GM21529 (cell line): ENCODE measurements around the gene TMEM109.
A peak's percentile ranks its signal among the peaks of the same experiment; 100 is the strongest.

Source experiments
- ATAC-seq: cut with Tn5 transposase; IDR thresholded peaks from one replicate; pipeline ENCODE4 v1.9.1; 2021; ENCODE audit not compliant: unreplicated experiment

Gene TMEM109, protein sequence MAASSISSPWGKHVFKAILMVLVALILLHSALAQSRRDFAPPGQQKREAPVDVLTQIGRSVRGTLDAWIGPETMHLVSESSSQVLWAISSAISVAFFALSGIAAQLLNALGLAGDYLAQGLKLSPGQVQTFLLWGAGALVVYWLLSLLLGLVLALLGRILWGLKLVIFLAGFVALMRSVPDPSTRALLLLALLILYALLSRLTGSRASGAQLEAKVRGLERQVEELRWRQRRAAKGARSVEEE

DNA sequence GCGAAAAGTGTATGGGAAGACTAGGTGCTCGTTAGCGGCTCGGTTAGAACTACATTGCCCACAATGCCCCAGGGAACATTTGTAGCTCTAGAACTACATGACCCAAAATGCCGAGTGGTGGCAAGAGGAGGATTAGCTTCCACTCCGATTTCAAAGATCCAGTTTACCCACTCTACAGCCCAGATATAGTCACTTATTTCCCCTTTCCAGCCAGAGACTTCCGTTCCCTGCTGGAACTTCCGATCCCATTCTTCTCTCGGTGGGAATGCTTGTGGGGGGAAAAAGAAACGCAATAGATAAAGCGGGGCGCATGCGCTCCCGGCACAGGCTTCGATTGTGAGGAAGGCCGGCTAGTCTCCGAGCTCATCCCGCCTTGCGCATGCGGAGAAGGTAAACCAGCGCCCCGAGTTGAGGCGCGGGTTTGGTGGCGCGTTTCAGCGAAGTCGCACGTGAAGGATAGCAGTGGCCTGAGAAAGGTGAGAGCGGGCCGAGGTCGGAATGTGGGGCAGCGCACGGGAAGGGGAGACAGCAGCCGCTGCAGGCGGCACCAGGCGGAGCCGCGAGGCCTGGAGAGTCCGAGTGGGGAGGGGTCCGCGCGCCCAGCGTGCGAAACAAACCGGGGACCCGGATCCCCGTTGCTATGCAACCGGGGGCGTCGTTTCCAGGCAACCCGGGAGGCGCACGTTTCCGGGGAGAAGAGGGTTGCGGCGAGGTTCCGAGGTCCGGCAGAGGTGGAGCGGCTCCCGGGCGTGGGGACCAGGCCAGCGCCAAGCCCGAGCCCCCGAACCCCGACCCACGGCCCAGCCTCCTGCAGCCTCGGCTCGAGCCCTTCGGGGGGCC lies at the start of gene TMEM109:
Gene TMEM109, plus strand, starts transcription at position 366 of the 840 bp plus-strand sequence. CDS start 5,536 bp downstream, outside the sequence.
- peak; percentile 37 for ATAC-seq

DNA sequence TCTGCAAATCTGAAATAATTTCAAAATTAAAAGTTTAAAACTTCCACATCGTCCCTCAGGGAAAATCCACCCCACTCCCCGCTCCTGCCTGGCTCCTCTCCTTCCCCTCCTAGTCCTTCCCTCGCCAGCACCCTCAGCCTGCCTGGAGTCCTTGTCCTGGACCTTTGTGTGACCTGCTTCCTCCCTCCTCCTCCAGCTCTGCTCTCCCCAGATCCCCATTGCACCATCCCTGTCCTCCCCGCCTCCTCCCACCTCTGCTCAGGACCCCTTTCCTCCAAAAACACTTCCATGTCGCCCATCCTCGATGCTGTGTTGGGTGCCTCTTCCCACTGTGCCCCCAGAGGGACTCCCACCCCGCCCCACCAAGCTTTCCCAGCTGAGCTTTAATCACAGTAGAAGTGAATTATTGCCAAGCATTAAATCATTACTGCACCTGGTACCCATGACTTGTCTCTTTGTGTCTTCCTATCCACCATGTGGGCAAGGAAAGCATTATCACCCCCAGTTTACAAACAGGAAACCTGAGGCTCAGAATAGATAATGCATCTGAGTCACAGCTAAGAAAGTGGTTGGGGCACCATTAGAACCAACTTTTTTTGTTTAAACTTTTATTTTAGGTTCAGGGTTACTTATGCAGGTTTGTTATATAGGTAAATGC lies 49.0 kb upstream of the TMEM109 start:
- ATAC-seq, result no peak

DNA sequence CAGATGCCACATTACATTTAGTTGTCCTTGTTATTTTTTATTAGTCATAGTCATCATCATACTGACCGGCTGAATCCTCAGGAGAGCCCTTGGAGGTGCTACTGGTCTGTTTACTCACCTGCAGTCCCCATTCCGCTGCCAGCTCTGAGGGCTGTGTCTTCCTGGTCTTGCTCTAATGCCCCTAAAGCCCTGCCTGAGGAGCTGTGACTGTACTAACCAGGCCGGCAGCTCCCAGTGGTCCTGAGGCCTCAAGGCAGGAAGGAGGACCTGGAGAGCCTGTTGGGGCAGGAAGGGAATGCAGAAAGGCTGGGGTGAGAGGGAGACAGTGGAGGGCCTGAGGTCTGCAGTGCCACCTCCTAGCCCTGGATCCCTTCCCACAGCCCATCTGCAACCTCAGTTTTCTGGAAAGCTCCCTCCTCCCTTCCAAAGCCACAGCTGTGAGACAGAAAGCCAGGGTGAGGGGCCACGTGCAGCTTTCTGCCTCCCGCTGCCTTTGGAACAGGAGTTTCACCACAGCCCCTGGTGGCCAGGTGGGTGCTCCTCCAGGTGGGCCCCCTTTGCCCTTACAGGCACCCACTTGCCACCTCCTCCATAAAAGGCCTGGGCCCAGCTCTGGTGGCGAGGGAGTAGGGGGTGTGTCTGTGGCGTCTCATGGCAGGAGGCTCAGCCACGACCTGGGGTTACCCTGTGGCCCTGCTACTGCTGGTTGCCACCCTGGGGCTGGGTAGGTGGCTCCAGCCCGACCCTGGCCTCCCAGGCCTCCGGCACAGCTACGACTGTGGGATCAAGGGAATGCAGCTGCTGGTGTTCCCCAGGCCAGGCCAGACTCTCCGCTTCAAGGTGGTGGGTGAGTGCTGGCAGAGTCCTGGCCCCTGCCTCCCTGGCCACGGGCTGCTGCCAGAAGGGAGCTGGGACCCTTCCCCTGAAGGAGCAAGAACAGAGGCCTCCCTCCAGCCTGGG lies 46.8 kb upstream of the TMEM109 start, which contains the start of gene ZP1:
Gene ZP1, plus strand, starts transcription at position 632 of the 960 bp plus-strand sequence. Its CDS starts 20 bp downstream, at position 652.
- ATAC-seq, result no peak

DNA sequence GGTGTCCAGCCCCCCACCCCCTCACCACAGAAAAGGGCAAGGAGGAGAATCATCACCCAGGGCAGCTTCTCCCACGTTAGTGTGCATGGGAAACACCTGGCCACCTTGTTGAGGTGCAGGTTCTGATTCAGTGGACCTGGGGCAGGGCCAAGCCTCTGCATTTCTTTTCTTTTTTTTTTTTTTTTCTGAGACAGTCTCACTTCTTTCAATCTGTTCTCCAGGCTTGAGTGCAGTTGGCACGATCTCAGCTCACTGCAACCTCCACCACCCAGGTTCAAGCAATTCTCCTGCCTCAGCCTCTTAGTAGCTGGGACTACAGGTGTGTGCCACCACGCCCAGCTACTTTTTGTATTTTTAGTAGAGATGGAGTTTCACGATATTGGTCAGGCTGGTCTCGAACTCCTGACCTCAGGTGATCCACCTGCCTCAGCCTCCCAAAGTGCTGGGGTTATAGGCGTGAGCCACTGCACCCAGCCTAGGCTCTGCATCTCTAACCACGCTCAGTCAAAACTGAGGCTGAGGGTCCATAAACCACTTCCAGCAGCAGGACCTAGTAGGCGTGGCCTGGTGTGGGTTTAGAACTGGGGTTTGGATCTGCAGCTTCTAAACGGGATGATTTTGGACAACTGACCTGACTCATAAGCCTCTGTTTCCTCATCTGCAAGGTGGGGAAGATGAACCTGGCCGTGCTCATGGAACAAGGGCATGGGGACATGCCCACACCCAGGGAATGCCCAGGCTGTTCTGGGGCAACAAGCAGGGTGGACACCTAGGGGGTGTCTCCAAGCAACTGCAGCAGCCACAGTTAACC lies 45.9 kb upstream of the TMEM109 start:
- ATAC-seq, result no peak

DNA sequence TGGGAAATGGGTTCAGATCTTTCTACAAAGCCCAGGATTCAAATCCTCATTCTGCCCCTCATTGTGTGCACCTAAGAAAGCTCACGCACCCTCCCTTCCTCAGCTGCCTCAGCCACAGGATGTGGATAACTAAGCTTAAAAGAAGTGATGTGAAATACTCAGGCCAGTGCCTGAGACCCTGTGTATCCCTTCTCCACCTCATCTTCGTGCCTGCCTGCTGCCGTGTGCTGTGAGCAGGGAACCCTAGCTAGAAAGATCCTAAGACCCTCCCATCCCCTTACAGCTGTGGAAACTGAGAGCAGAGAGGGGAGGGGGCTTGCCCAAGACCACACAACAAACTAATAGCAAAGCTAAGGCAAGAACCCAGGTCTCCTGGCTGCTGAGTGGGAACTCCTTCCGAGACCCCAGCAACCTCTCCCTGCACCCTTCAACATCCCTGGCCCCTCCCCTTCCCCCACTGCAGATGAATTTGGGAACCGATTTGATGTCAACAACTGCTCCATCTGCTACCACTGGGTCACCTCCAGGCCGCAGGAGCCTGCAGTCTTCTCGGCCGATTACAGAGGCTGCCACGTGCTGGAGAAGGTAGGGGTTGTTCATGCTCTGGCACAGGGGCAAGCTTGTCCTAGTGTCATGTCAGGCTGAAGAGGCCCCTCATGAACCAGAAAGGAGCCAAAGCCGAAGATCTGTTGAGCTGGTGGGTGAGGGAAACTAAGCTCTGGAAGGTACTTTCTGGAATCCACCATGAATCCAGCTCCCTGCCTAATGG lies 45.1 kb upstream of the TMEM109 start:
- ATAC-seq, result no peak

DNA sequence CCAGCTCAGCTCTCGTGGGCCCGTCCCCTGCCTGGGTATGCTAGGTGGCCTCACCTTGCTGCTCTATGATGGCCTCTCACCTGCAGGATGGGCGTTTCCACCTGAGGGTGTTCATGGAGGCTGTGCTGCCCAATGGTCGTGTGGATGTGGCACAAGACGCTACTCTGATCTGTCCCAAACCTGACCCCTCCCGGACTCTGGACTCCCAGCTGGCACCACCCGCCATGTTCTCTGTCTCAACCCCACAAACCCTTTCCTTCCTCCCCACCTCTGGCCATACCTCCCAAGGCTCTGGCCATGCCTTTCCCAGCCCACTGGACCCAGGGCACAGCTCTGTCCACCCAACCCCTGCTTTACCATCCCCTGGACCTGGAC lies 44.5 kb upstream of the TMEM109 start:
- ATAC-seq, result no peak

DNA sequence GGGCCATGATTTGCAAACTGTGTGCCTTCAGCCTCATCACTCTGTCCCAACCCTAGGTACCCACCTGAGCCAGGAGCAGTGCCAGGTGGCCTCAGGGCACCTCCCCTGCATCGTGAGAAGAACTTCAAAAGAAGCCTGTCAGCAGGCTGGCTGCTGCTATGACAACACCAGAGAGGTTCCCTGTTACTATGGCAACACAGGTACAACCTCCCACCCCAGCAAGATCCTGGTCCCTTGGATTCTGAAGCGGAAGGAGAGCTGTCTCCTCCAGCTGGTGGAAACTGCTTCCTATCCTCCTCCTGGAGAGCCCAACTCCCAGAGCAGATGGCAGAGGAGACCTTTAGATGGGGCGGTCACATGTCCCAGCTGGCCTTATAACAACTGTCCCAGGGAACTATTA lies 43.7 kb upstream of the TMEM109 start:
- no peak for ATAC-seq

DNA sequence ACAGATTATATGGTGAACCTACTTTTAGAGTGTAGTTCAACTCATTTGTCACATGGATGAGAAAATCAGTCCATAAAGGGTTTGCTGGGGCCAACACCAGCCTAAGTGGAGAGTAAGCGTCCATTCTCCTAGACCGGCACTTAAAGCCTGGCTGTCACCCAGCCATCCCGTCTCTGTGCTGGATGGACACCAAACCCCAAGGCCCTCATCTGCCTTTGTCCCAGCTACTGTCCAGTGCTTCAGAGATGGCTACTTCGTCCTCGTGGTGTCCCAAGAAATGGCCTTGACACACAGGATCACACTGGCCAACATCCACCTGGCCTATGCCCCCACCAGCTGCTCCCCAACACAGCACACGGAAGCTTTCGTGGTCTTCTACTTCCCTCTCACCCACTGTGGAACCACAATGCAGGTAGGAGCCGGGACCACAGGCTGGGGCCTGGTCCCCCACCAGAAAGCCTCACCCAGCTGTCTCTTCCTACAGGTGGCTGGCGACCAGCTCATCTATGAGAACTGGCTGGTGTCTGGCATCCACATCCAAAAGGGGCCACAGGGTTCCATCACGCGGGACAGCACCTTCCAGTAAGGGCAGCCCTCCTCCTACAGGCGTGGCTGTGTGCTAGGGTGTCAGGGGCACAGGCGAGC lies 43.1 kb upstream of the TMEM109 start:
- no peak for ATAC-seq

DNA sequence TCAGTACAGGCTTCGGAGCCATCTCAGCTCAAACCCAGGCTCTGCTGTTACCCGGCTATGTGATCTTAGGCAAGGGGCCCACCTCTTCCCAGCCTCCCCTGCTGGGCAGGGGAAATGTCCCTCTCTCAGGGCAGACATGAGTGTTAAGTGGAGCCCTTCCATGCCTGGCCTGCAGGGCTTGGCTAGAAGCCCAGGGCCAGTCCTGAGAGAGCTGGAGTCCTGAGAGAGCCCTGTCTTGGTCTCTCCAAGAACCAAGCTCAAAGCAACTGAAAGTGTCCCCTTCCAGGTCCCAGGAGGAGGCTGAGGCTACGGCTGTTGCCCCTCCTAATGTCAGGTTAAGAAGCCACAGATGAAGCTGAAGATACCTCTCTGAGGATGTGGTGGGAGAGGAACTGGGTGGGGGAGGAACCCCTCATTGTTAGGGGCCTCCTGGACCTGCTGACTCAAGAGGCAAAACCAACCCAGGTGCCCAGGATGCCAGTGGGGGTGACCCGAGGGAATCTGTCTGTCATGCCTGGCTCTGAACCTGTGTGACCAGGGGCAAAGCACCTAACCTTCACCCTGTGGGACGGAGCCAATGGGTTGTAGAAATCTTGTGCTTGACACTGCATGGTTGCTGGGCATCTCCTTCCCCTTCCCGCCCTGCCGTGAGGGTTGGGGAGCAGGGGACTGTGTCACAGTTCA lies 42.4 kb upstream of the TMEM109 start:
- no peak for ATAC-seq

DNA sequence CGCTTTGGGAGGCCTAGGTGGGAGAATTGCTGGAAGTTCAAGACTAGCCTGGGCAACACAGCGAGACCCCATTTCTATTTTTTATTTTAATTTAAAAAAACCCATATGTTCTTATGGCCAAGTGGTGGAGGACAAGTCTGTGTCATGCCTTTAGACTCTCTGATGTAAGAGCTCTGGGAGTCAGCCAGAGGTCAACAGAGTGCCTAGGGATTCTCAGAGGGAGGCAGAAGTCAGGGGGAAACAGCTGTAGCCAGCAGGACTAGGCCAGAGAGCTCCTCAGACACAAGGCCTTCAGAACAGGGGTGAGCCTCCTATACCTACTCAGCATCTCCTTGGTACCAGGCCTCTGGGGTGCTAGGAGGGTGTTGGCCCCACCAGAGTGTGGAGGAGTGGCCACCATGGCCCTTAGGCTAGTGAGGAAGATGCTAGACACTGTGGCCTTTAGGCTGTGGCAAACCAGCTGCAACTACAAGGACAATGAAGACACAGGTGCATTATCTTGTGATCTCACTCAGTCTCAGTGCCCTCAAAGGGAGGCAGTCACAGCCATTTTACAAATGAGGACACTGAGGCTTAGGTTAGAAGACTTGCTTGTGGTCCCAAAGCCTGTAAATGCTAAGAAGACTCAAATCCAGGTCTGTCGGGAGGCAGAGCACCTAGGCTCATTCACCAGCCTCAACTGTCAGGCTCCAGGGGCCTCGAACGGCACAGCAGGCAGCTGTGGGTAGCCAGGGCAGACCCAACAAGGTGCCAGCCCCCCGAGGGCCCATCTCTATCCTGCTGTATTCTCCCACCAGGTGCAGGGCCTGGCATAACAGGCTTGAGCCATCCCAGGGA lies 41.6 kb upstream of the TMEM109 start:
- no peak for ATAC-seq

DNA sequence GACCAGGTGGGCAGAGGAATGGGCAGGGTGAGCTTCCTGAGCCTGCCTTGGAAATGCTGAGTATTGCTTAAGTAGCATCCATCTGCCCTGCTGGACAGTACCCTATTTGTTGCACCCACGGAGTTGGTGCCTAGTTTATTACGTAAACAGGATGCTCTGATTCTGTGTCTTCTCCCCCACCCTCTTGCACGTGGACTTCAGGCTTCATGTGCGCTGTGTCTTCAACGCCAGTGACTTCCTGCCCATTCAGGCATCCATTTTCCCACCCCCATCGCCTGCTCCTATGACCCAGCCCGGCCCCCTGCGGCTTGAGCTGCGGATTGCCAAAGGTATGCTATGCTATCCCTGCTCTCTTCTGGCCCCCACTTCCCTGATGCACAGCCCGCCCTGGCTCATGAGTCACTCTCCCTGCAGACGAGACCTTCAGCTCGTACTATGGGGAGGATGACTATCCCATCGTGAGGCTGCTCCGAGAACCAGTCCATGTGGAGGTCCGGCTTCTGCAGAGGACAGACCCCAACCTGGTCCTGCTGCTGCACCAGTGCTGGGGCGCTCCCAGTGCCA lies 40.9 kb upstream of the TMEM109 start:
- ATAC-seq, result no peak

DNA sequence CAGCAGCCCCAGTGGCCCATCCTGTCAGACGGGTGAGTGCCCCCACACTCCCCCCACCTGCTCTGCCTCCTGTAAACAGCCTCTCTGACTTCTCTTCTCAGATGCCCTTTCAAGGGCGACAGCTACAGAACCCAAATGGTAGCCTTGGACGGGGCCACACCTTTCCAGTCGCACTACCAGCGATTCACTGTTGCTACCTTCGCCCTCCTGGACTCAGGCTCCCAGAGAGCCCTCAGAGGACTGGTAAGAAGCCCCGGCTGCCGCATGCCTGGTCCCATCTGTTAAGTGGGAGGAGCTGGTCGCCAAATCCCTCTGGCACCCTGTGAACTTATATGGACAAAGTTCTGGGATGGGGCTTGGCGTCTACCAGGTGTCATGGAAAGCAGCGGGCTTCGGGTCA lies 40.4 kb upstream of the TMEM109 start:
- no peak for ATAC-seq

DNA sequence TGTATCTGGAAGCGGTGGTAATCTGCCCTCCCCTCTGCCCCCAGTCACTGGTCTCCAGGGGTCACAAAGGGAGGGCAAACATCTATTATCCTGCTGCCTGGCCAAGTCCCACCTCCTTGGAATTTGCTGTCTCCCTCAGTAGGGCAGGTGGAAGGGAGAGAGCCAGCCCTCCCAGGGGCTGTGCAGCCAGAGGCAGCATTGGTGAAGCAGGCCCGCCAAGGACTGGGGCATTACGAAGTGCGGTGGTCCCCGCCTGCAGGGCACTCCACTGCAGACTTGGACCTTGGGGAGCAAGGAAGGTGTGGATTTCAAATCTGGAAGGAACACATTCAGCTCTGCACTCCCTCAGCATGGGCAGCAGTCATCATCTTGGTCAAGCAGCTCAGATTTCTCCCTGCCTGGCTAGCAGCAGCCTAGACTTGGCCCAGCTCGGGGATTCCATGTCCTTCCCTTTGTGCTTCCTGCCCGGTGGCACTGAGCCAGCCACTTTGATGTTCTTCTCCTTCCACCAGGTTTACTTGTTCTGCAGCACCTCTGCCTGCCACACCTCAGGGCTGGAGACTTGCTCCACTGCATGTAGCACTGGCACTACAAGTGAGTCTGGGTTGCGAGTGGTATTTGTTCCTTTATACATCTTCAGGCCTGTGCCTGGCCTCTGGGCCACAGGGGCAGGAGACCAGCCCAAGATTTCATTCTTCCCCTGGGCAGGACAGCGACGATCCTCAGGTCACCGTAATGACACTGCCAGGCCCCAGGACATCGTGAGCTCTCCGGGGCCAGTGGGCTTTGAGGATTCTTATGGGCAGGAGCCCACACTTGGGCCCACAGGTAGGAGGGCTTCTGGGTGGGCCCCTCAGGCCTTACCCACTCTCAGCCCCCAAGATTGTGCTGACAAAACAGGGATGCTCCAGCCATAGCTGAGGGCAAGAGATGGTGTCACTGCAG lies 39.3 kb upstream of the TMEM109 start:
- no peak for ATAC-seq

DNA sequence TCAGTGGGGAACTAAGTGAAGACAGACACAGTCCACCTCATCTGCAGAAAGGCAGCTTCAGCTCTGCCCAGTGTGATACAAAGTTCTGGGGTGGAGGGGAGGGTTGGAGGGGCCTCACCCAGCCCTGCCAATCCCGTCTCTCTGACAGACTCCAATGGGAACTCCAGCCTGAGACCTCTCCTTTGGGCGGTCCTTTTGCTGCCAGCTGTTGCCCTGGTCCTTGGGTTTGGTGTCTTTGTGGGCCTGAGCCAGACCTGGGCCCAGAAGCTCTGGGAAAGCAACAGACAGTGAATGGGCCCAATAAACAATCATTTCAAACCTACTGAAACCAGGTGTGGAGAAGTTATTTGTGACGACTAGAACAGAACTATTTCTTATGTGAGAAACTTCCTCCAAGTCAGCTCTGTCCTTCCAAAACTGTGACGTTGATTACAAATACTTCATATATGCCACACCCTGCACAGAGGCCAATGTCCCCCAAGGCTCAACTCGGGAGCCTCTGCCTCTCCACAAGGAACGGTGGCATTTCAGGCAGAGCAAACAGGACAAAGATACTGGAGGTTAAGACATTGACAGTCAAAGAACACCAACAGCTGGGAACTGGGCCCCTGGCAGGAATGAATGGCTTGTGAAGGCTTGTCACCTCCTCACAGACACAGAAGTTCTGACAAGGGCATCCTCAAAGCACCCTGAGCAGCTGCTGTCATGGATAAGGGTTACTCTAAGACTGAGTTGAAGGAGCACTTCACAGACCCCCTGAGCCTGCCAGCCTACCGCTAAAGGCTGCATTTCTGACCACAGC lies 38.4 kb upstream of the TMEM109 start:
- no peak for ATAC-seq

DNA sequence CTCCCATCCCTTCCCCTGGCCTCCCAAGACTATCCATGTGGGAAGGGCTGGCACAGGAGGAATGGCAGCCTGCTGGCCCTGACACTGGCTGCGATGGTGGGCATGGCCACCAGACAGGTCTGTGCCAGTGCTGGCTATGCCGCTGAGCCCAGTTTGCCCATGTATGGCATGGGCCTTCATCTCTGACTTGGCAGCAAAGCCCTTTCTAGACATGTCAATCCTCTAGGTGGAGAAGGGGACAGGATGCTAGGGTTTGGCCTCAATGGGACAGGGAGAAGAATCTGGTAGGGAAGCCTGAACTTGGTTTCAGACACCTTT lies 37.8 kb upstream of the TMEM109 start:
- ATAC-seq, result no peak
